AG04449 (cell line): ENCODE results near the gene CAPN11.

Experiments used
- CTCF ChIA-PET: fragments of 350-600 bp; formaldehyde crosslinking; extraction: SDS; loops from one replicate; lab custom pipeline; 2021; ENCODE audit warnings: antibody characterized with exemption; lab: Yijun Ruan, JAX
- POLR2A ChIA-PET: fragments of 400-600, 350-600 bp; formaldehyde crosslinking; extraction: SDS; loops from one replicate; lab custom pipeline; 2020; ENCODE audit warnings: antibody characterized with exemption, inconsistent platforms; lab: Yijun Ruan, JAX
- DNase-seq: peaks from one replicate; pipeline ENCODE4 v3.0.0-alpha.2; 2010; ENCODE audit warnings: low read depth, low spot score
- H3K4me3 ChIP-seq: 2 replicates; pipeline ENCODE4 v1.5.1; 2011; ENCODE audit warnings: low read depth, mild to moderate bottlenecking, control low read depth, low read length
- TF ChIP-seq, protein P1 (sequence below): IDR thresholded peaks from one replicate; pipeline ENCODE4 v1.5.1; 2011; ENCODE audit warnings: mild to moderate bottlenecking, moderate library complexity, low read length, control low read depth, inconsistent platforms; ENCODE audit not compliant: insufficient read depth; ENCODE audit errors: missing control alignments

CAPN11 gene

DNA sequence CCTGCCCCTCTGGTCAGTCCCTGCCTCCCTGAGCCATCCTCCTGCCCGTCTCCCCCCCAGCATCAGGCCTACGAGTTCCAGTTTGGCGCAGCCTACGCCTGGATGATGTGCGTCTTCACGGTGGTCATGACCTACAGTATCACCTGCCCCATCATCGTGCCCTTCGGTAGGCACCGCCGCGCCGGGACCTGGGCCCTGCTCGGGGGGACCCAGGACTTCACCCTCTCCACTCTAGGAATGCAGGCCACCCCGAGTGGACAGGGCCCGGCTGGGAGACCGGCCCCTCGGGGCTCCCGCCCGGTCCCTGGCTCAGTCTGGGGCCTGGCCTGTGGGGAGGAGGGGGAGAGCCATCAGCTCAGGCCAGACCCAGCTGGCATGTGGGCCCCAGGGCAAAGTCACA is 6.1 kb upstream of the CAPN11 start:
- ChIA-PET POLR2A (no interaction called here), CTCF (interaction anchor here (1.0 to 11.1 kb wide), 13 partner anchors 8 to 62 kb away, joined by 3 to 142 read pairs (median 5); no protein-coding TSS in a partner anchor)
- no peak overlapping the region for H3K4me3 ChIP-seq
- DNase-seq = no peak
- TF ChIP-seq, protein P1, sequence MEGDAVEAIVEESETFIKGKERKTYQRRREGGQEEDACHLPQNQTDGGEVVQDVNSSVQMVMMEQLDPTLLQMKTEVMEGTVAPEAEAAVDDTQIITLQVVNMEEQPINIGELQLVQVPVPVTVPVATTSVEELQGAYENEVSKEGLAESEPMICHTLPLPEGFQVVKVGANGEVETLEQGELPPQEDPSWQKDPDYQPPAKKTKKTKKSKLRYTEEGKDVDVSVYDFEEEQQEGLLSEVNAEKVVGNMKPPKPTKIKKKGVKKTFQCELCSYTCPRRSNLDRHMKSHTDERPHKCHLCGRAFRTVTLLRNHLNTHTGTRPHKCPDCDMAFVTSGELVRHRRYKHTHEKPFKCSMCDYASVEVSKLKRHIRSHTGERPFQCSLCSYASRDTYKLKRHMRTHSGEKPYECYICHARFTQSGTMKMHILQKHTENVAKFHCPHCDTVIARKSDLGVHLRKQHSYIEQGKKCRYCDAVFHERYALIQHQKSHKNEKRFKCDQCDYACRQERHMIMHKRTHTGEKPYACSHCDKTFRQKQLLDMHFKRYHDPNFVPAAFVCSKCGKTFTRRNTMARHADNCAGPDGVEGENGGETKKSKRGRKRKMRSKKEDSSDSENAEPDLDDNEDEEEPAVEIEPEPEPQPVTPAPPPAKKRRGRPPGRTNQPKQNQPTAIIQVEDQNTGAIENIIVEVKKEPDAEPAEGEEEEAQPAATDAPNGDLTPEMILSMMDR = no peak

GRCh38 chr6:44154067-44154466 is 4.6 kb upstream of the CAPN11 start:
- TF ChIP-seq, protein P1 = no peak
- ChIA-PET CTCF (interaction anchor here (0.8 to 11.1 kb wide), 14 partner anchors 9 to 184 kb away, joined by 3 to 142 read pairs (median 6); no protein-coding TSS in a partner anchor), POLR2A (no interaction called here)
- no peak for DNase-seq
- H3K4me3 ChIP-seq = no peak overlapping the region

DNA sequence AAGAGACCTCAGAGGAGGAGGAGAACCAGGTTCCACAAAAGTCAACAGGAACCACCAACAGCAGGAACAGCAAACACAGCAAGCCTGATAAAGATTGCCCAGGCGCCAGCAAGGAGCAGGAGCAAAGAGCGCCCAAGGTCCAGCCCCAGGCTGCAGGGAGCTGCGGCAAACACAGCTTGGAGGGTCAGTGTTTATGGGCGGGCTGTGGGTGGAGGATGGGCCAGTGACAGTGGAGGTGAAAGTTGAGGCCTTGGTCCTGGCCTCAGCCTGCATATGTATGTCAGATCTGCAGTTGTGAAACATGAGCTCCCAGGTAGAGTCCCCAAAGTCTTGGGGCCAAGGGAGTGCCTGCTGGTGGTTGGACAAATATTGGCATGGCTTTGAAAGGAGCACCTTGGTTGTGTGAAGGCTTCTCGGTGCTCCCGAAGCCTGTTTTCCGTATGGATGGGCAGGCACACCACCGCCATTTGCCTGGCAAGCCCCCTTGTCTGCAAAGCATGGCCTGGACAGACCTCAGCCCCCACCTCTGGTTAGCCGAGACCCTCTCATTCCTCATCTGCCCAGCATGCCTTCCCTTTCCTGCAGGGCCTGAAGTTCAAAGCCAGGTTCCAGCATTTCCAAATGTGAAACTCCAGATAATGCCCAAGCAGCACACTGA is 2.0 kb upstream of the CAPN11 start:
- H3K4me3 ChIP-seq = no peak overlapping the region
- TF ChIP-seq, protein P1 = no peak
- no peak for DNase-seq
- ChIA-PET CTCF (interaction anchor here (0.6 to 11.1 kb wide), 6 partner anchors 10 to 78 kb away, joined by 3 to 142 read pairs (median 4); no protein-coding TSS in a partner anchor), POLR2A (no interaction called here)

DNA sequence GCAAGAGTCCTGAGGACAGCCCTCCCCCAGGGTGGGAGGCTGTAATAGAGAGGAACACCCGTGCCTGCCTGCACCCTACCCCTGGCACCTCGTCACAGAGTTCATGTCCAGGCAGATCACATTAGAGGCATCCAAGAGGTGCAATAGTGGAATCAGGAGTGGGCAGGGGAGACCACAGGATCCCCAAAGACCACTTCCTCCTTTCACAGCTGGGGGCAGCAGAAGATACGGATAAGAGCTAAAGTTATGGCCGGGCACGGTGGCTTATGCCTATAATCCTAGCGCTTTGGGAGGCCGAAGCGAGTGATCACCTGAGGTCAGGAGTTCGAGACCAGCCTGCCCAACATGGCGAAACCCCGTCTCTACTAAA is 1.5 kb upstream of the CAPN11 start:
- CTCF ChIA-PET = interaction anchor here (0.6 to 11.1 kb wide), 5 partner anchors 9 to 77 kb away, joined by 3 to 142 read pairs (median 4); no protein-coding TSS in a partner anchor
- POLR2A ChIA-PET = interaction anchor here (0.7 kb wide), 1 partner anchor 482 kb away, joined by 3 read pairs; no protein-coding TSS in a partner anchor

GRCh38 chr6:44161997-44162338 is 3.3 kb downstream of the CAPN11 start:
- CTCF ChIA-PET = interaction anchor here (0.7 to 11.1 kb wide), 16 partner anchors 8 to 201 kb away, joined by 3 to 142 read pairs (median 4); partner anchors contain the start of gene AARS2
- TF ChIP-seq, protein P1 = no peak
- POLR2A ChIA-PET = interaction anchor here (0.7 kb wide), 1 partner anchor 179 kb away, joined by 4 read pairs; no protein-coding TSS in a partner anchor
- no peak for DNase-seq
- H3K4me3 ChIP-seq = no peak overlapping the region

More for the DNA sequence above, 1.5 kb upstream of the CAPN11 start:
- DNase-seq = no peak
- TF ChIP-seq, protein P1 = no peak
- H3K4me3 ChIP-seq = no peak overlapping the region

- ChIA-PET CTCF (interaction anchor here (0.7 to 11.1 kb wide), 14 partner anchors 9 to 177 kb away, joined by 3 to 142 read pairs (median 4); partner anchors contain the start of gene SLC35B2), POLR2A (no interaction called here)
- no peak for DNase-seq
- no peak overlapping the region for H3K4me3 ChIP-seq
- TF ChIP-seq, protein P1 = no peak
Observed at GRCh38 chr6:44162876-44163625, 4.4 kb downstream of the CAPN11 start.
